HG03460 (cell line): ENCODE results near the gene HELT.
"Not testable (repeated sequence)": the region's sequence is repeated elsewhere in the genome, so short reads cannot be mapped to it uniquely, and the experiment has no call there.

ENCODE experiments used
- ATAC-seq: cut with Tn5 transposase; IDR thresholded peaks from one replicate; pipeline ENCODE4 v1.9.1; 2021; ENCODE audit not compliant: unreplicated experiment

HELT gene

DNA sequence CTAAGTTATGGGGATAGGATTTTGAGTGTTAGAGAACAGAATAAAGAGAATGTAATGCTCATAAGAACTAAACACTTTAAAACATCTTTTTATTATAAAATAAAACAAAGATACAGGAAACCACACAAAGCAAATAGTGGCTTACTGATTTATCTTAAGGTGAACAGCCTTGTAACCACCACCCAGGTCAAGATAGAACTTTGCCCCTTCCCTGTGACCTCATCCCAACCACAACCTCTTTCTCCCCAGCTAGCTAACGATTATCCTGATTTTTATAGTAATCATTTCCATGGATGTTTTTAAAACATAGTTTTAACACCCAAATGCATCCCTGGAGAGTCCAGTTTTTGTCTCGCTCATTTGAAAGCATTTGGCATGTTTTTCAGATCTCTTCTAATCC is 17.0 kb downstream of the HELT start:
- no peak for ATAC-seq

DNA sequence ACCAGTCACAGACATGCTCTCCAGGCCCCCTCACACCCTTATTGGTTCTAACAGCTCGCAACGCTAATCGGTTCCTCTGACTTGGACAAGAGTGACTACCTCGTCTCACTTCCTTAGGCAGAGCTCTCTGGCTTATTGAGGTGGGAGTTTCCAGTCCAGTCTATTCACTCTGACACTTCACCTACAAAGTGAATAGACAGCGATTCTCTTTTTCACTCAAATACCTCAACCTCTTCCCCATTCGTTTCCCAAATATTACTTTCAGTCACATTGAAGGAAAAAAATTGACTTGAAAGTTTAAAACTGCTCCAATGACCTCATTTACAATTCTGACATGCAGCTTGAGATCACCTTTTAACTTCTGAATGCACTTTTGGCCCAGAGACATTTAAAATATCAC is 17.7 kb downstream of the HELT start:
- no peak for ATAC-seq

DNA sequence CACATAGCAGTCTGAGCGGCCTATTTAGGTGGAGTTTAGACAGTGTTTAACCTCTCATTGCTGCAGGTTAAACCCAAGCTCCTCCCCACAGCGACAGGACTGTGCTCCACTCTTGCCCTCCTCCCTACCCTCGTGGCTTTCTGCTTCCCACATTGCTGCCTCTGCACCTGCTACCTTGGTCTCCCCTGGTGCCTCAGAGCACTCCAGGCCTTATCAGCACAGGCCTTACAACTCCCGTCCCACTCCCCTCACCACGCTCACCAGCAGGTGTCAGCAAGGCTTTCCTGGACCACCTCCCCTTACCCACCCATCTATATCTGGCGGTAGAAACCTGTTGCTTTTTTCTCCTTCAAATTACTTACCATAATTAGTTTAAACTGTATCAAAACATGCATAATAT is 18.6 kb downstream of the HELT start:
- no peak for ATAC-seq

DNA sequence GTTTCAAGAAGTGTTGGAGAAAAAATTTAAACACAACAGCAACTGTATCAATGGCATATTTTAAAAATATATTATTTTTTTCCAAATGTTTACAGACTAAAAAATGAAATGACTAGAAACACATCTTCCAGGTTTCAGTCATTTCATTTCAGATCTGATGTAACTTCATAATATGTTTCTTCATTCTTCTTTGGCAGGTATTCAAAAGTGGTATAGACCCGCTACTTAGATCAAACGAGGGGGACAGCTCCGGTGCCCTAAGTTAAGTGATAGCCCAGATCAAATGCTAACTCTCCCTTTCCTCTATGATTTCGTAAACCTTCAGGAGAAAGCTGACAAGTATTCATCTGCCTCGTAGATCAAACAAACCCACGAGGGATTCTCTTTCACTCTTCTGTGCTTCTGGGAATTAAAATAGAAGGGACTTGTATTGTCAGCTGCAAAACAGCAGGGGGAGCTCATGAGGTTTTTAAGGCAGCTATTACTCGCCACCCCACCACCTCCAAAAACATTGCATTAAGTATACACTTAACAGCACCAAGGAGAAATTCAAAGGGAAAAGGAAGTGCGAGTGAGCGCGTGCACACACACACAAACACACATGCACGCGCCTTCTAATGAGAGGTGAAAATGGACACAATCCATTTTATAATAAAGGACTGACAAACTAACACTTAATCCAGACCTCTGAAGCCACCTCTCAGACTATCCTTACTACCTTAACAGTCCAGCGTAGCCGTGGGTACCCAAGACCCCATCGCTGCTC is 21.4 kb downstream of the HELT start:
- ATAC-seq = peak; percentile 78

DNA sequence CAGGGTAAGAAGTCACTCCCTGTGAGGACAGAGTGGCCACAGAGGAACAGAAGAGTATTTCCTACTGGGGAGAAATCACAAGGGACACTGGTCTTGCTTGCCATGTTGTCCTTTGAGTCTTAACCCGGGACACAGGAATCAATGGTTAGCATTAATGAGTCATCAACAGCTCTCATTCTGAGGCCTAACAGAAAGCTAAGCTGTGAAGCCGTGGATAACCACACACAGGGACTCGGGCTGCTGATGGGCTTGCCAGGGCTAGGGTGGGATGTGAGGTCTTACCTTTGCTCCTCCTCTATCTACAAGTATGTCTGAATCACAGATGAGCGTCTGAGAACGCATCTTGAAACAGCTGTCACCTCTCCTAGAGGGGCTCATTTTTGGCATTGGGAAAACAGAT is 22.2 kb downstream of the HELT start:
- ATAC-seq = no peak

DNA sequence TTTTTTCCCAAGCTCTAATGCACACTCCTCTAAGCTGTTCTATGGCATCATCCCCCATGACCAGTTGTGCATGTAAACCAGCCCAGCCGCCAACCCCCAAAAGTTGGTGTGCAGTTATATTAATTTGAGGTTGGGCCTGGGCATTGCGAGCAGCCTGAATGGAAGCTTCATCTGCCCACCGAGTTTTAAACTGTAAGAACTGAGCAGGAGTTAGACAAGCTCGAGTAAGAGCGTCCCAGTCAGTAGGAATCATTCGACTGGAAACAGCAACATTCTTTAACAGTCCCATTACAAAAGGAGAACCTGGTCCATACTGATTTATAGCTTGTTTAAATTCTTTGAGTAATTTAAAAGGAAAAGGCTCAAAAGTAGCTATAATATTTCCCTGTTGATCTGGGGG is 32.0 kb downstream of the HELT start:
- not testable (repeated sequence) for ATAC-seq

DNA sequence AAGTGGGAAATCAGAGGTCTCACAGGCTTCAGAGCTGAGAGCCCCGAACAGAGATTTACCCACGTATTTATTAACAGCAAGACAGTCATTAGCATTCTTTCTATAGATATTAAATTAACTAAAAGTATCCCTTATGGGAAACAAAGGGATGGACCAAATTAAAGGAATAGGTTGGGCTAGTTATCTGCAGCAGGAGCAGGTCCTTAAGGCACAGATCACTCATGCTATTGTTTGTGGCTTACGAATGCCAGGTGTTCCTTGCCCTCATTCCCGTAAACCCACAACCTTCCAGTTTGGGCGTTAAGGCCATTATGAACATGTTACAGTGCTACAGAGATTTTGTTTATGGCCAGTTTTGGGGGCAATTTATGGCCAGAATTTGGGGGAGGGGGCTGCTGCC is 33.0 kb downstream of the HELT start:
- not testable (repeated sequence) for ATAC-seq

DNA sequence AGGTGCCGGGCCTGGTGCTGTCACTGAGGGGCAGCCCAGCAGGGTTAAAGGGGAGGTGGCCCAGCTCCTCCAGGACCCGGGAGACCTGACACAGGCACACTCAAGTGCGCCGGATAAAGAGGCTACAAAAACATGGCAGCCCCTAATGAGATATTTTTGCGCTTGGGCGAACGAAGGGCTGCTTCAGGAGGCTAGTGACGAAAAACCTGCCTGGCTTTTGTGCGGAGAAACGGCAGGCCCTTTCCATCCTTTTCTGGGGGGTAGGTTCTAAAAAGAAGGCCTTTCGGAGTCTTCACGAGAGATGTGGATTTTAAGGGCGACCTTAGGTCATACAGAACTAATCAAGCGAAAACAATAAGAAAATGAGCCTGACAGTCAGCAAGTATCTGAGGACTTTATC is 35.5 kb downstream of the HELT start:
- no peak for ATAC-seq

DNA sequence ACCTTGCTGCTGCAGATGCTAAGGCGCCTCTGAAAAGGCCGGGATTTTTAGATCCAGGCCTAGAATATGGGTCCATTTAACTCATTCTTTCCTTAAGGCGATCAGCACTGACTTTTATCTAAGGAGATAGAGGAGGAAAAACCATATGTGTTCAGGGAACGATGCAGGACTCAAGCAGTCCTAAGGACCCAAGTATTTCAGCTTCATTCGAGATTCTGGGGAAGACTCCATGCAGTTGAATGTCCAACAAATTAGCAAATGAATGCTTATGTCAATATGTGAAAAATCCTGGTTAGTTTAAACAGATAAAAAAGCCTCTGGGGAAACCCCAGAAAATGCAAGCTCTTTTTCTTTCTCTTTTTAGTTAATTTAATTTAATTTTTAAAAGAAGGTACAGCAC is 36.0 kb downstream of the HELT start:
- no peak for ATAC-seq

DNA sequence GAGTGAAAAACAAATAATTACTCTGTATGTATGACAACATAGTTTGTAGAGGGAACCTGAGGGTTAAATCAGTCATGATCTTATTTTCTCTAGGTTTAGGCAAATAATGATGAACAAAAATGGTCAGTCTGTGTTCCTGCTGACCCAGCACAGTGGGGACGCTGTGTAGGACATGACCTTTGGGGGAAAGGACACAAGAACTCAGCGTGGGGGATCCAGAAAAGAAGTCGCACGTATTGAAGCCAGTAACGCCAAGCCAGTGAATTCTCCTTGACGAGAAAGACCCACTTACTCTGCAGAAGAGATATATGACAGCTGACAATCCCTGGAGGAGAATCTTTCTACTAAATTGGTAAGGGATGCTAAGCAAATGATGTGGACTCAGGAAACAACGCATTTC is 36.6 kb downstream of the HELT start:
- ATAC-seq = no peak

DNA sequence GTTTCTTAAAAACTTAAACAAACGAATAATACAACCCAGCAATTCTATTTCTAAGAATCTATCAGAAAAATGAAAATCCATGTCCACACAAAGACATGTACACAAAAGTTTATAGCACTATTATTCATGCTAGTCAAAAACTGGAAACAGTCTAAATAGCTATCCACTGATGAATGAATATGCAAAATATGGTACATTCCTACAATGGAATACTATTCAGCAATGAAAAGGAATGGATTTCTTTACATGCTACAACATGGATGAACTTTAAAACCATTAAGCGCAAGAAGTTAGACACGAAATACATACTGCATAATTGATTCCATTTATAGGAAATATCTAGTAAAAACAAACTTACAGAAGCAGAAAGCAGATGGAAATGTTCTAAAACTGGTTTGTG is 43.3 kb downstream of the HELT start:
- ATAC-seq = no peak

DNA sequence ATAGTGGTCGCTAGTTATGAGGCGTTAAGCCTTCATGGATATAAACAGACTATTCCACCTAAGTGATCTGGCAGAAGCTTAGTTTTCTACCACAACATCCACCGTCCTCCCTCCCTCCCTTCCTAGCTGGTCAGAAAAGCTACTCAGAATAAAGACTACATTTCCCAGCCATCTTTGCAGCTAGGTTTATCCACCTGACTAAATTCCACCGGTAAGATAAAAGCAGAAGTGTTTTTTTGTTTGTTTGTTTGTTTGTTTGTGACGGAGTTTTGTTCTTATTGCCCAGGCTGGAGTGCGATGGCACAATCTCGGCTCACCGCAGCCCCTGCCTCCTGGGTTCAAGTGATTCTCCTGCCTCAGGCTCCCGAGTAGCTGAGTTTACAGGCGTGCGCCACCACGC is 44.3 kb downstream of the HELT start:
- no peak for ATAC-seq

DNA sequence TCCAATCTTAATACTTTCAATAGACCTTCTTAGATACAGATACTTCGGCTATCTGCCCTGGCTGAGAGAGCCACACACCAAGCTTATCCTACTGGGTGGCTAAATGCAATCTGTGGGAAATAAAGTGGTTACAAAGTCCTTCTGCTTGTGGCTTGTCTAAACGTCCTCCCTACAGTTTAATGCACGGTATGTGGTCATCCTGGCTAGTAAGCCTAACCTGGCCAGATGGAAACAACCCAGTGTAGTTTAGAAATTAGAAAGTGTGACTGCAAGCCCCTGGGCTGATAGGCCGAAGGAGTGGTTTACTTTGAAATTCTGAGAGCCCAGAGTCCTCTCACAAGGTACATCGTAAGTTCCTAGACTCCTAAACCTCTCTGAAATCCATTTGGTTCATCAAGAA is 47.9 kb downstream of the HELT start:
- no peak for ATAC-seq

DNA sequence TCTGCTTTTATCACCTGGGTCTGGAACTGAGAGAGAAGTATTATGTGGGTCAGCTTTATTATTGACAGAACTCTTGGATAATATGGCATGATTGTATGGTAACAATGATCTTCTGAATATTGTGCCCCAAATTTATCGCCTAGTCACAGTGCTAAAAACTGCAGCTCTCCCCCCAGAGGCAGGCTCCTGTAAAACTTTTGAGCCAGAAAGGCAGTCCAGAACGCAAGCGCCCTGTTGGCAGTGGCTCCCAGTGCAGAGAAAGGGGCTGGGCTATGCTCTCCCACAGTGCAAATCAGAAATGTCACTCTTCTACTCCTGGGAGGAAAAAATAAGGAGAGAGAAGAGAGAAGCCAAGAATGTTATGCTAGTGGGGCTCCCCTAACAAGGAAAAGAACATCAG is 50.5 kb downstream of the HELT start:
- no peak for ATAC-seq
